ENCODE data around the gene SSBP3. TPM values are rescaled to one million over a fixed set of nuclear protein-coding genes. Genes with fewer than 3 reads are reported as not detected.

Gene SSBP3
- total RNA-seq, 1 experiment from 2014 or later: 26.5 TPM

DNA sequence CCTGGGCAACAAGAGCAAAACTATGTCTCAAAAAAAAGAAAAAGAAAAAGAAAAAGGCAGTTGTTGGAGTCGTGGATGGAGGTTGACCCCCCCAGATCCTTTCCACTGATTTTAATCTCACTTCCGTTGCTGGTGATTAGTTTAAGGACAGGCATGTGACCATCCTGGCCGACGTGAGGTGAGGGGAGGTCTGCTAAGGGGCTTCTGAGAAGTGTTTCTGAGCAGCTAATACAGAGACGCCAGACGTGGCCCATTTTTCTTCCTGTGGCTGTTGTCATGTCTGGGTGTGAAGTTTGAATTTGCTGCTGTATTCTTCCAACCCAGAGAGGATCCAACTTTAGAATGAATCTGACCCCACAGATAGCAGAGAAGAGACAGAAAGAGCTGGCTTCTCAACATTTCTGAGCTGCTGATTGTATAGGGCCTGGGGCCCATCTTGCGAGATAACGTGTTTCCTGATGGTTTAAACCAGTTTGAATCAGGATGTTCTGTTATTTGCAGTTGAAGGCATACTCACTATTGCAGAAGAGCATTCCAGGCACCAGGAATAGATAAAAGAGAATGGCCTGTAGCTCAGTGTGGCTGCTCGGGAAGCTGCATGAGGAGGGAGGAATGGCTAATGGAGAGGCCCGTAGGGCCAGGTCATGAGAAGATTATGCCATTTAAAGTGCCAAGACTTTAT, 22.8 kb upstream of the SSBP3 start:
- TF ChIP-seq, protein P1, sequence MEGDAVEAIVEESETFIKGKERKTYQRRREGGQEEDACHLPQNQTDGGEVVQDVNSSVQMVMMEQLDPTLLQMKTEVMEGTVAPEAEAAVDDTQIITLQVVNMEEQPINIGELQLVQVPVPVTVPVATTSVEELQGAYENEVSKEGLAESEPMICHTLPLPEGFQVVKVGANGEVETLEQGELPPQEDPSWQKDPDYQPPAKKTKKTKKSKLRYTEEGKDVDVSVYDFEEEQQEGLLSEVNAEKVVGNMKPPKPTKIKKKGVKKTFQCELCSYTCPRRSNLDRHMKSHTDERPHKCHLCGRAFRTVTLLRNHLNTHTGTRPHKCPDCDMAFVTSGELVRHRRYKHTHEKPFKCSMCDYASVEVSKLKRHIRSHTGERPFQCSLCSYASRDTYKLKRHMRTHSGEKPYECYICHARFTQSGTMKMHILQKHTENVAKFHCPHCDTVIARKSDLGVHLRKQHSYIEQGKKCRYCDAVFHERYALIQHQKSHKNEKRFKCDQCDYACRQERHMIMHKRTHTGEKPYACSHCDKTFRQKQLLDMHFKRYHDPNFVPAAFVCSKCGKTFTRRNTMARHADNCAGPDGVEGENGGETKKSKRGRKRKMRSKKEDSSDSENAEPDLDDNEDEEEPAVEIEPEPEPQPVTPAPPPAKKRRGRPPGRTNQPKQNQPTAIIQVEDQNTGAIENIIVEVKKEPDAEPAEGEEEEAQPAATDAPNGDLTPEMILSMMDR (conservative IDR thresholded peaks at IDR 0.05): no peak
- Histone ChIP-seq H3K9me3 (ENCODE audit: insufficient read depth, low read depth) (no peaks in the 10 kb centered on the region), H3K27ac (no peak overlapping the region), H3K4me2 (no peak overlapping the region), H3F3A (ENCODE audit: insufficient read depth, low read depth) (no peaks in the 10 kb centered on the region), H3K4me1 (replicated peaks; ENCODE audit: insufficient read depth) (no peaks in the 10 kb centered on the region), H4K20me1 (ENCODE audit: insufficient read depth) (no peaks in the 10 kb centered on the region), H3K36me3 (ENCODE audit: low read depth) (no peaks in the 10 kb centered on the region), H3K27me3 (ENCODE audit: insufficient read depth, low read depth) (no peaks in the 10 kb centered on the region), H3K79me2 (ENCODE audit: low read depth) (no peaks in the 10 kb centered on the region), H3K4me3 (no peak overlapping the region), H2AFZ (no peak overlapping the region), H3K9me2 (ENCODE audit: insufficient read depth) (no peaks in the 10 kb centered on the region)
- no TSS peak for BruUV-seq (replicated peaks)
- ChIA-PET CTCF (no interaction called here), POLR2A (ENCODE audit: unreplicated experiment) (no interaction called here)
- DNase-seq: no peak
- intact Hi-C loops (cut with micrococcal nuclease; ENCODE audit: unreplicated experiment): no loop called here

DNA sequence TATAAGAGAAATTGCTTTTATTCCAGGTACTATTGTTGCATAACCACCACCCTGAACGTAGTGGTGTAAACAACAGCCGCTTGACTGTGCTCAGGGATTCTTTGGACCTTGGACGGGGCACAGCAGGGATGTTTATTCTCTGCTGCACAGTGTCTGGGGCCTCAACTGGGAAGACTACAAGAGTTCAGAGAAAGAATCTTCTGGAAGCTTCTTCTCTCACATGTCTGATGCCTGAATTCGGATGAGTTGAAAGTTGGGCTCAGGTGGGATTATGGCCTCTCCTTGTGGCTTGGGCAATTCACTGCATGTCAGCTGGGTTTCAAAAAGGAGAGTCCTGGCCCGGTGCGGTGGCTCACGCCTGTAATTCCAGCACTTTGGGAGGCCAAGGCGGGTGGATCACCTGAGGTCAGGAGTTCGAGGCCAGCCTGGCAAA, 19.0 kb upstream of the SSBP3 start:
- Histone ChIP-seq H2AFZ (no peak overlapping the region), H4K20me1 (ENCODE audit: insufficient read depth) (no peaks in the 10 kb centered on the region), H3K27ac (no peak overlapping the region), H3K4me1 (replicated peaks; ENCODE audit: insufficient read depth) (0 out of 2 replicates have a peak, but pooled peaks cover 3% of the 10 kb centered on the region), H3K4me2 (no peak overlapping the region), H3K36me3 (ENCODE audit: low read depth) (no peaks in the 10 kb centered on the region), H3K79me2 (ENCODE audit: low read depth) (no peaks in the 10 kb centered on the region), H3K9me3 (ENCODE audit: insufficient read depth, low read depth) (no peaks in the 10 kb centered on the region), H3K9me2 (ENCODE audit: insufficient read depth) (no peaks in the 10 kb centered on the region), H3K4me3 (no peak overlapping the region), H3K27me3 (ENCODE audit: insufficient read depth, low read depth) (no peaks in the 10 kb centered on the region), H3F3A (ENCODE audit: insufficient read depth, low read depth) (no peaks in the 10 kb centered on the region)
- ChIA-PET CTCF (no interaction called here), POLR2A (ENCODE audit: unreplicated experiment) (no interaction called here)
- BruUV-seq (replicated peaks): no TSS peak
- TF ChIP-seq, protein P1 (conservative IDR thresholded peaks at IDR 0.05): no peak
- TF ChIP-seq EZH2 (IDR thresholded peaks at IDR 0.05; ENCODE audit: low read depth): no peak
- no peak for DNase-seq
- intact Hi-C loops (cut with micrococcal nuclease; ENCODE audit: unreplicated experiment): no loop called here

DNA sequence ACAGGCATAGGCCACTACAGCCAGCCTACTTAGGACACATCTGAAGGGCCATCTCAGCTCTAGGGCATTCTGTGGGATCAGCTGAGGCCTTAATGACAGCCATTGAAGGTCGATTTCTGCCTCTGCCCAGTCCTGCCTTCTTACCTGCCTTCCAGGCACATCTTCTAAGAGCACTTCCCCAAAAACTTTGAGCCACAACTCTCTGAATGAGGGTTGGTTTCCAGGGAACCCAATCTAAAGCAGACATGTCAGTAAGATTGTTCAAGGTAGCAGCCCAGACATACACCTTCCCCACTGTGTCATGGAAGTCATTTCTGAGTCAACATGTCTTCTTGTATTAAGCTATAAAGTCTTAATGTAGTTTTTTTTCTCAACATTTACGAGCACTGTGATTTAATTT, 18.2 kb upstream of the SSBP3 start:
- Histone ChIP-seq H3K36me3 (ENCODE audit: low read depth) (no peaks in the 10 kb centered on the region), H2AFZ (no peak overlapping the region), H3K4me3 (no peak overlapping the region), H3K9me2 (ENCODE audit: insufficient read depth) (no peaks in the 10 kb centered on the region), H3K27ac (no peak overlapping the region), H3K9me3 (ENCODE audit: insufficient read depth, low read depth) (no peaks in the 10 kb centered on the region), H3K27me3 (ENCODE audit: insufficient read depth, low read depth) (no peaks in the 10 kb centered on the region), H3K4me1 (replicated peaks; ENCODE audit: insufficient read depth) (0 out of 2 replicates have a peak, but pooled peaks cover 3% of the 10 kb centered on the region), H4K20me1 (ENCODE audit: insufficient read depth) (no peaks in the 10 kb centered on the region), H3K79me2 (ENCODE audit: low read depth) (no peaks in the 10 kb centered on the region), H3K4me2 (no peak overlapping the region), H3F3A (ENCODE audit: insufficient read depth, low read depth) (no peaks in the 10 kb centered on the region)
- TF ChIP-seq EZH2 (IDR thresholded peaks at IDR 0.05; ENCODE audit: low read depth): no peak
- TF ChIP-seq, protein P1 (conservative IDR thresholded peaks at IDR 0.05): no peak
- ChIA-PET CTCF (no interaction called here), POLR2A (ENCODE audit: unreplicated experiment) (no interaction called here)
- intact Hi-C loops (cut with micrococcal nuclease; ENCODE audit: unreplicated experiment): no loop called here
- no peak for DNase-seq
- no TSS peak for BruUV-seq (replicated peaks)
